ENCODE measurements around the gene OR52W1.

Gene OR52W1

DNA sequence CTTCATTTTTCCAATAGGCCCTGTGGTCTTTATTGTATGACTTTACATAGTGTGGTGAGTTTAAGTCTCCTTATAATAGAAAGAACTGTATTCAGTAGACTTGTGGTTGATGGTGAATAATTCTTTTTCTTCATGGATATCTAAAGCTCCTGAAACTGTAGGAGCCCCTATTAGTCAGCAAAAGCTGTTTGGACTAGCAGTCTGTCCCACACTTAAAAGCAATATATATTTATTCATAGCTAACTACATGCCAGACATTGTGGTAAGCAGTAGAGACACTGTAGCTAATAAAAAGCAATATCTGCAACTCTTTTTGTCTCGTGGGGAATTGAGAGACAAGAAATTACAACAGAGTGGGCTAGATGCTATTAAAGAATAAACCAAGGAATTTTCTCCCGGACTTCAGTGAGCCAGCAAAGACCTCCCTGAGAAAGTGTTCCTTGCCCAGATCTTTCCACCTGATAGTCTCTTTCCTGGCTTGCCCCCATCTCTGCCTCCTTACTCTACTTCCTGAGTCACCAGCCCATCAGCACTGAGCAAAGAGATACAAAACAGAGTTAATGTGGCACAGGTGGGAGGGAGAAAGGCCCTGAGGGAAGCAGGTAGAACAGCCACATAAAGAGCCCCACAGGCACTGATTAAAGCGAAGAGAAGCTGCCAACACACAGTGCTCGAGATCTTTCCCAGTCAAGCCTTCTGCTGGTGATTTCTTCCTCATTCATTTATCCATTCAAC is 1.4 kb upstream of the OR52W1 start:
- no peak for TF ChIP-seq FOXP2 (optimal IDR thresholded peaks at IDR 0.05; ENCODE audit: borderline replicate concordance, extremely low read depth, extremely low read length, insufficient read depth)

DNA sequence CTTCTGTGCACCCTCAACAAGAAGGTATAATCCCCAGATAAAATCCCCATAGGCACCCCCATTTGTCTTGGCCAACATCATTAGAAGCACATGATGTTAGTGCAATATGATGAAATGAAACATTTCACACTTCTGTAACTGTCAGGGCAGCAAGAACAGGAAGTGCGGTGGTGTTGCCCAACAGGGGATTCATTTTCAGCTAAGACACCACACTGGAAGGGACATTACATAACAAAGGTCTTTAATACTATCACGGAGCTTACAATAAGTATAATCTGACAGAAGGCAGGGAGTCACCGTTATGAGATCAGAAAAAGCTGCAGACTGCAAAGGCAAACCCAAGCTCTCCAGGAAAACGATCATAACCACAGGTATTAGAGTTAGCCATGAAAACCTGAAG is 2.0 kb downstream of the OR52W1 start:
- TF ChIP-seq POLR2AphosphoS5 (IDR thresholded peaks at IDR 0.05; ENCODE audit: low read depth, low read length) (no peak), FOXP2 (optimal IDR thresholded peaks at IDR 0.05; ENCODE audit: borderline replicate concordance, extremely low read depth, extremely low read length, insufficient read depth) (no peak), TAF1 (IDR thresholded peaks at IDR 0.05; ENCODE audit: borderline replicate concordance, insufficient read depth, low read length) (no peak), SIN3A (IDR thresholded peaks at IDR 0.05; ENCODE audit: borderline replicate concordance, insufficient read depth, low read length) (no peak)
- TF ChIP-seq, protein P1, sequence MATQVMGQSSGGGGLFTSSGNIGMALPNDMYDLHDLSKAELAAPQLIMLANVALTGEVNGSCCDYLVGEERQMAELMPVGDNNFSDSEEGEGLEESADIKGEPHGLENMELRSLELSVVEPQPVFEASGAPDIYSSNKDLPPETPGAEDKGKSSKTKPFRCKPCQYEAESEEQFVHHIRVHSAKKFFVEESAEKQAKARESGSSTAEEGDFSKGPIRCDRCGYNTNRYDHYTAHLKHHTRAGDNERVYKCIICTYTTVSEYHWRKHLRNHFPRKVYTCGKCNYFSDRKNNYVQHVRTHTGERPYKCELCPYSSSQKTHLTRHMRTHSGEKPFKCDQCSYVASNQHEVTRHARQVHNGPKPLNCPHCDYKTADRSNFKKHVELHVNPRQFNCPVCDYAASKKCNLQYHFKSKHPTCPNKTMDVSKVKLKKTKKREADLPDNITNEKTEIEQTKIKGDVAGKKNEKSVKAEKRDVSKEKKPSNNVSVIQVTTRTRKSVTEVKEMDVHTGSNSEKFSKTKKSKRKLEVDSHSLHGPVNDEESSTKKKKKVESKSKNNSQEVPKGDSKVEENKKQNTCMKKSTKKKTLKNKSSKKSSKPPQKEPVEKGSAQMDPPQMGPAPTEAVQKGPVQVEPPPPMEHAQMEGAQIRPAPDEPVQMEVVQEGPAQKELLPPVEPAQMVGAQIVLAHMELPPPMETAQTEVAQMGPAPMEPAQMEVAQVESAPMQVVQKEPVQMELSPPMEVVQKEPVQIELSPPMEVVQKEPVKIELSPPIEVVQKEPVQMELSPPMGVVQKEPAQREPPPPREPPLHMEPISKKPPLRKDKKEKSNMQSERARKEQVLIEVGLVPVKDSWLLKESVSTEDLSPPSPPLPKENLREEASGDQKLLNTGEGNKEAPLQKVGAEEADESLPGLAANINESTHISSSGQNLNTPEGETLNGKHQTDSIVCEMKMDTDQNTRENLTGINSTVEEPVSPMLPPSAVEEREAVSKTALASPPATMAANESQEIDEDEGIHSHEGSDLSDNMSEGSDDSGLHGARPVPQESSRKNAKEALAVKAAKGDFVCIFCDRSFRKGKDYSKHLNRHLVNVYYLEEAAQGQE (IDR thresholded peaks at IDR 0.05; ENCODE audit: insufficient read depth in 1 of 2, low read depth in 2 of 2, low read length in 2 of 2), result no peak

DNA sequence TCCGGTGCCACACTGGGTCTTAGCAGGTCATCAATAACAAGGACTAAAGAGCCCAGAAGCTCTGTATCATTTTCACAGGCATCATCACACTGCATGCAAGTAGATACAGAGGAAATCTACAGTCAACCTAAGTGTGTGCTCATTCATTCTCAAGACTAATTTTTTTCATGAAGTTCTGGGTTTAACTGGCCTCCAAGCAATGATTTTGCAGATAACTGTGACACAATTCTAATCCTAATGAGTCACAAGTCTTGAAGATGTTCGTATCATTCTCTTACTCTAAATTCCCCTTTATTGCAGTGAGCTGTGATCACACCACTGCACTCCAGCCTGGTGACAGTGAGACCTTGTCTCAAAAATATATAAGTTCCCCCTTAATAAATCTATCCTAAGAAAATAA is 2.5 kb downstream of the OR52W1 start:
- TF ChIP-seq FOXP2 (optimal IDR thresholded peaks at IDR 0.05; ENCODE audit: borderline replicate concordance, extremely low read depth, extremely low read length, insufficient read depth), result no peak
- no peak for TF ChIP-seq SIN3A (IDR thresholded peaks at IDR 0.05; ENCODE audit: borderline replicate concordance, insufficient read depth, low read length)
- TF ChIP-seq, protein P1 (IDR thresholded peaks at IDR 0.05; ENCODE audit: insufficient read depth in 1 of 2, low read depth in 2 of 2, low read length in 2 of 2), result no peak
- no peak for TF ChIP-seq POLR2AphosphoS5 (IDR thresholded peaks at IDR 0.05; ENCODE audit: low read depth, low read length)
- TF ChIP-seq TAF1 (IDR thresholded peaks at IDR 0.05; ENCODE audit: borderline replicate concordance, insufficient read depth, low read length), result no peak

DNA sequence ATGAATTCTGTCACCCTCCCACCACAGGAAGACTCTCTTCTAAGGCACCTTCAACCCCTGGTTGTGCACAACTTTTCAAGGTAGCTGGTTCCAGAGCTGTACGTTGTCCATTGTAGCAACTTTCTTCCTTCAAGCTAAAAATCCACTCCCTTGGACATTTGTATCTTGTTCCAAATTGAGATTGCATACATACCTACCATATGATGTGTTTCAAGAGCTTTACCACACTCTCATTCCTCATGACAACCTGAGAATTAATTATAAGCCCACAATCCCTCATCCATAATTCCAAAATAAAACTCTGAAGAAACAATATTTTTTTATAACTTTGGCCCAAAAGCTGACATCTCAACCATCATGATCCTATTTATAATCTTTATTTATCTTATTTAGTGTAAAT is 3.0 kb downstream of the OR52W1 start:
- TF ChIP-seq FOXP2 (optimal IDR thresholded peaks at IDR 0.05; ENCODE audit: borderline replicate concordance, extremely low read depth, extremely low read length, insufficient read depth) (no peak), SIN3A (IDR thresholded peaks at IDR 0.05; ENCODE audit: borderline replicate concordance, insufficient read depth, low read length) (no peak), TAF1 (IDR thresholded peaks at IDR 0.05; ENCODE audit: borderline replicate concordance, insufficient read depth, low read length) (no peak), POLR2AphosphoS5 (IDR thresholded peaks at IDR 0.05; ENCODE audit: low read depth, low read length) (no peak)
- TF ChIP-seq, protein P1 (IDR thresholded peaks at IDR 0.05; ENCODE audit: insufficient read depth in 1 of 2, low read depth in 2 of 2, low read length in 2 of 2), result no peak

DNA sequence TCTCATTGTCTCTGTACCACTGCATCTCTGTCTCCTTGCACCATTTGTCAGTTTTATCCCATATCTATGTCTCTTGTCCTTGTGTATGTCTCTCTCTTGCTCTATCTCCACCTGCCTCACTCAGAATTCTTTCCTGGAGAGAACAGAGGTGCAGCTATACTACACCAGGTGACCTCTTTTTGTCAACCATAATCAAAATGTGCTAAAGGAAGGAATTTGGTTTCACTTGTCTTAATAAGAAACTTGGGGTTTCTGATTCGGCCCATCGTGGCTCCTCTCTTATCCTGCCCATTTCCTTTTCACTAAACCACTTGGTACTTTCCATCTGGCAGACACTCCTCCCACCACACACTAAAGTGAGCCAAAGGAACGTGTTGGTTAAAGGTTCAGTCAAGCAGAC is 4.3 kb downstream of the OR52W1 start:
- TF ChIP-seq FOXP2 (optimal IDR thresholded peaks at IDR 0.05; ENCODE audit: borderline replicate concordance, extremely low read depth, extremely low read length, insufficient read depth) (no peak), TAF1 (IDR thresholded peaks at IDR 0.05; ENCODE audit: borderline replicate concordance, insufficient read depth, low read length) (no peak), POLR2AphosphoS5 (IDR thresholded peaks at IDR 0.05; ENCODE audit: low read depth, low read length) (no peak), SIN3A (IDR thresholded peaks at IDR 0.05; ENCODE audit: borderline replicate concordance, insufficient read depth, low read length) (no peak)
- TF ChIP-seq, protein P1 (IDR thresholded peaks at IDR 0.05; ENCODE audit: insufficient read depth in 1 of 2, low read depth in 2 of 2, low read length in 2 of 2), result no peak
